Right lobe of liver (tissue), 4 donors: ENCODE measurements around the gene AIFM1.

Source experiments
- CTCF ChIP-seq, 4 donors: fragments of 200-600 bp in 3 of 4; fragments of 450-650 bp in 1 of 4; IDR thresholded peaks; one replicate each; pipeline versions ENCODE4 v1.5.1 to v1.8.0; 2016 to 2022; ENCODE audit warnings: antibody characterized with exemption in 4 of 4, mild to moderate bottlenecking in 2 of 4
- POLR2A ChIP-seq: fragments of 450-650 bp; IDR thresholded peaks from one replicate; pipeline ENCODE4 v1.6.1; 2017; ENCODE audit warnings: antibody characterized with exemption, mild to moderate bottlenecking
- donor health status: DM: no; HTN: no; CAD: no.
- donor health status: DM: no; HTN: no; CAD: no.
- donor health status: DM: no; HTN: yes; CAD: no.

GRCh38 chrX:130084631-130085237 lies 80.9 kb downstream of the AIFM1 start:
- TF ChIP-seq CTCF (IDR thresholded peaks at IDR 0.05) = no peak
- TF ChIP-seq POLR2A = no peak
